Right lobe of liver (tissue), 6 donors: ENCODE measurements around the gene KCNQ1. TPM values are rescaled to one million over a fixed set of nuclear protein-coding genes. Genes with fewer than 3 reads are reported as not detected.

Experiments
- ATAC-seq, 4 donors: fragments of 200-7000 bp; cut with Tn5 transposase; one replicate each; pipeline ENCODE4 v1.9.1; 2020; ENCODE audit warnings: mild to moderate bottlenecking in 4 of 4, moderate library complexity in 4 of 4
- DNase-seq, 3 donors: peaks; one replicate each; pipeline ENCODE4 v3.0.0-alpha.2; 2020
- H3K27ac ChIP-seq, 3 donors: fragments of 200-600 bp; one replicate each; pipeline ENCODE4 v1.8.0; 2022
- H3K27me3 ChIP-seq, 2 donors: fragments of 200-600 bp; one replicate each; pipeline ENCODE4 v1.8.0; 2022
- H3K36me3 ChIP-seq, 4 donors: fragments of 200-600 bp; sonication (generic) in 1 of 4; one replicate each; pipeline versions ENCODE4 v1.5.1 to v1.8.0; 2017 to 2022; ENCODE audit warnings: control low read depth in 1 of 4
- H3K4me1 ChIP-seq, 4 donors: fragments of 200-600 bp; sonication (generic) in 1 of 4; one replicate each; pipeline versions ENCODE4 v1.5.1 to v1.8.0; 2017 to 2022; ENCODE audit warnings: control low read depth in 1 of 4
- H3K4me3 ChIP-seq, 3 donors: fragments of 200-600 bp; one replicate each; pipeline ENCODE4 v1.8.0; 2022
- H3K9me3 ChIP-seq, 4 donors: fragments of 200-600 bp; sonication (generic) in 1 of 4; one replicate each; pipeline versions ENCODE4 v1.5.1 to v1.8.0; 2017 to 2022; ENCODE audit warnings: control low read depth in 1 of 4
- CTCF ChIP-seq, 4 donors: fragments of 200-600 bp in 3 of 4; fragments of 450-650 bp in 1 of 4; IDR thresholded peaks; one replicate each; pipeline versions ENCODE4 v1.5.1 to v1.8.0; 2016 to 2022; ENCODE audit warnings: antibody characterized with exemption in 4 of 4, mild to moderate bottlenecking in 2 of 4
- POLR2A ChIP-seq: fragments of 450-650 bp; IDR thresholded peaks from one replicate; pipeline ENCODE4 v1.6.1; 2017; ENCODE audit warnings: antibody characterized with exemption, mild to moderate bottlenecking
- WGBS: methylation state at CpG from one replicate; pipeline ENCODE4 v1.1.6; 2018; ENCODE audit warnings: low coverage, low lambda C conversion rate; ENCODE audit not compliant: insufficient coverage; ENCODE audit errors: missing lambda C conversion rate; 5-methylcytosine and 5-hydroxymethylcytosine counted together
- intact Hi-C, 2 donors: fragments of 100-400 bp; cut with DNase I; formaldehyde crosslinking; loops; one replicate each; pipeline versions ENCODE4 v1.11.2 to v1.14.1; 2022
- total RNA-seq, 6 experiments: library from RNA; depleted of rRNA in 2 of 6; stranded (reverse); fragments of >200 nt in 2 of 6; fragmentation: NEBNext Ultra II Directional in 3 of 6; extraction: Animal tissue kit (Norgen Biotek cat#: 25700) in 3 of 6; gene quantifications; one replicate each; pipeline versions ENCODE4 v1.1.0 to v1.2.4, GENCODE V29; 2016 to 2023
- donor health status: DM: no; HTN: yes; CAD: no.
- donor health status: DM: no; HTN: no; CAD: no.
- donor health status: DM: no; HTN: no; CAD: no.
- donor health status: DM: no; HTN: yes; CAD: no.
- donor health status: DM: no; HTN: yes; CAD: no.

Gene KCNQ1
- total RNA-seq, 6 experiments from 2014 or later, result 0.61 to 2.4 (median 1.8) TPM

GRCh38 chr11:2706321-2706720, 261.5 kb downstream of the KCNQ1 start:
- no peaks in the 10 kb centered on the region for H3K4me1 ChIP-seq
- ATAC-seq (no peak), DNase-seq (peak in 1 of 3 donors; percentile 20)
- H3K27ac ChIP-seq, result no peak overlapping the region
- no peaks in the 10 kb centered on the region for H3K9me3 ChIP-seq
- no CpG with 5 or more reads among the region's 1 CpG for WGBS
- intact Hi-C loops, result no loop called here
- TF ChIP-seq POLR2A (no peak), CTCF (IDR thresholded peaks at IDR 0.05) (no peak)
- no peaks in the 10 kb centered on the region for H3K36me3 ChIP-seq
- H3K27me3 ChIP-seq, result no peaks in the 10 kb centered on the region
- H3K4me3 ChIP-seq, result no peak overlapping the region

GRCh38 chr11:2707736-2708135, 262.9 kb downstream of the KCNQ1 start:
- H3K27me3 ChIP-seq, result no peaks in the 10 kb centered on the region
- no peaks in the 10 kb centered on the region for H3K9me3 ChIP-seq
- TF ChIP-seq POLR2A (no peak), CTCF (IDR thresholded peaks at IDR 0.05) (no peak)
- intact Hi-C loops, result no loop called here
- H3K36me3 ChIP-seq, result no peaks in the 10 kb centered on the region
- no CpG with 5 or more reads among the region's 7 CpGs for WGBS
- DNase-seq (no peak), ATAC-seq (no peak)
- no peak overlapping the region for H3K4me3 ChIP-seq
- H3K27ac ChIP-seq, result no peak overlapping the region
- no peaks in the 10 kb centered on the region for H3K4me1 ChIP-seq

DNA sequence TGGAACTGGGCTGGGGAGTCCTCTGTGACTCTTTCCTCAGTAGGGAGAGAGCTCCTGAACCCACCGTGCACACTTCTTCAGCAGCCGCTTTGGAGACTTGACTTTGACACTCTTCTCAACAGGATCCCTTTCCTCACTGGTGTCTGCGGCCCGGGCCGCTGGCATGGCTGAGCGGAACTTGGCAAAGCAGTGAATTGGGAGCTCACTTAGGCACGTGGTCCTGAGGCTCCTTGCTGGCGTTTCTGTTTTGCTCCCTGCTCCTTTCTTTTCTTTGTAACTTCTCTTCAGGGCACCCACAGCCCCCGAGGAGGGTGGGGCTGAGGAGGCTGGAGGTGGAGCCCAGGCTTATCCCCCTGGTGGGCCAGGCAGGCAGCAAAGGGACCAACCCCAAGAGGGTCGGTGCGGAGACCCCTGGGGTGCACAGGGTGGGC, 263.4 kb downstream of the KCNQ1 start:
- no peak overlapping the region for H3K4me3 ChIP-seq
- no peaks in the 10 kb centered on the region for H3K9me3 ChIP-seq
- no peaks in the 10 kb centered on the region for H3K27me3 ChIP-seq
- 67% methylated on average over 6 of the region's 11 CpGs for WGBS
- intact Hi-C loops, result no loop called here
- H3K4me1 ChIP-seq, result no peaks in the 10 kb centered on the region
- H3K36me3 ChIP-seq, result no peaks in the 10 kb centered on the region
- DNase-seq (no peak), ATAC-seq (no peak)
- H3K27ac ChIP-seq, result no peak overlapping the region
- TF ChIP-seq CTCF (IDR thresholded peaks at IDR 0.05), result no peak
- TF ChIP-seq POLR2A, result no peak

- intact Hi-C loops, result no loop called here
- H3K27ac ChIP-seq, result no peak overlapping the region
- no peaks in the 10 kb centered on the region for H3K27me3 ChIP-seq
- H3K9me3 ChIP-seq, result no peaks in the 10 kb centered on the region
- no peaks in the 10 kb centered on the region for H3K4me1 ChIP-seq
- 81% methylated on average over 9 of the region's 14 CpGs for WGBS
- DNase-seq, result no peak
- ATAC-seq, result no peak
- H3K4me3 ChIP-seq, result no peak overlapping the region
- TF ChIP-seq CTCF (IDR thresholded peaks at IDR 0.05) (no peak), POLR2A (no peak)
- H3K36me3 ChIP-seq, result no peaks in the 10 kb centered on the region
Observed at GRCh38 chr11:2708757-2709281, 264.0 kb downstream of the KCNQ1 start.

DNA sequence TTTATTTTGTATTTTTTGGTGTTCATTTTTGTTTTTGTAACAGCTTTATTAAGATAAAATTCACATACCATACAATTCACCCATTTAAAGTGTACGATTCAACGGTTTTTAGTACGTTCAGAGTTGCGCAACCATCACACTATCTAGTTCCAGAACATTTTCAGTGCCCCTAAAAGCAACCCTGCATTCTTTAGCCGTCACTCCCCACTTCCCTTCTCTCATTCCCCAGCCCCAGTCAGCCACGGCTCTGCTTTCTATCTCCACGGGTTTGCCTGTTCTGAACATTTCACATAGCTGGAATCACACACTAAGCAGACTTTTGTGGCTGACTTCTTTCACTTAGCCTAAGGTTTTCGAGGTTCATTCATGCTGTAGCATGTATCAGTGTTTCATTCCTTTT, 264.6 kb downstream of the KCNQ1 start:
- no peak for DNase-seq
- H3K27me3 ChIP-seq, result no peaks in the 10 kb centered on the region

More for the DNA sequence above, 264.6 kb downstream of the KCNQ1 start:
- no peak for TF ChIP-seq CTCF (IDR thresholded peaks at IDR 0.05)
- TF ChIP-seq POLR2A, result no peak
- Histone ChIP-seq H3K27ac (no peak overlapping the region), H3K4me1 (no peaks in the 10 kb centered on the region), H3K4me3 (no peak overlapping the region), H3K36me3 (no peaks in the 10 kb centered on the region), H3K9me3 (no peaks in the 10 kb centered on the region)
- ATAC-seq, result peak in 1 of 4 donors; percentile 29
- intact Hi-C loops, result no loop called here
- 34% methylated on average over 8 of the region's 8 CpGs for WGBS
